GM12891 (cell line): ENCODE data around the gene KCNQ5.

Experiments
- DNase-seq: peaks from one replicate; pipeline ENCODE4 v3.0.0; 2011; ENCODE audit warnings: low spot score; ENCODE audit not compliant: insufficient read length
- FAIRE-seq: peaks from 2 replicates; lab custom pipeline; 2011; peaks lifted over from hg19 to GRCh38; lab: Jason Lieb, UNC
- PAX5 ChIP-seq: IDR thresholded peaks from 2 replicates; pipeline ENCODE4 v1.6.1; 2011; ENCODE audit warnings: low read length, moderate library complexity, mild to moderate bottlenecking; ENCODE audit not compliant: insufficient read depth, severe bottlenecking
- POLR2A ChIP-seq: IDR thresholded peaks from 2 replicates; pipeline ENCODE4 v1.6.1; 2011; ENCODE audit warnings: low read depth, low read length, control low read depth
- POLR2AphosphoS5 ChIP-seq: IDR thresholded peaks from 2 replicates; pipeline ENCODE4 v1.6.1; 2011; ENCODE audit warnings: low read depth, low read length, control low read depth
- POU2F2 ChIP-seq: IDR thresholded peaks from 2 replicates; pipeline ENCODE4 v1.6.1; 2011; ENCODE audit warnings: low read depth, mild to moderate bottlenecking, control low read depth, low read length, moderate library complexity
- SPI1 ChIP-seq: IDR thresholded peaks from 2 replicates; pipeline ENCODE4 v1.6.1; 2011; ENCODE audit warnings: low read depth, low read length, control low read depth
- TAF1 ChIP-seq: IDR thresholded peaks from 2 replicates; pipeline ENCODE4 v1.6.1; 2011; ENCODE audit warnings: low read depth, low read length, control low read depth

Gene KCNQ5

DNA sequence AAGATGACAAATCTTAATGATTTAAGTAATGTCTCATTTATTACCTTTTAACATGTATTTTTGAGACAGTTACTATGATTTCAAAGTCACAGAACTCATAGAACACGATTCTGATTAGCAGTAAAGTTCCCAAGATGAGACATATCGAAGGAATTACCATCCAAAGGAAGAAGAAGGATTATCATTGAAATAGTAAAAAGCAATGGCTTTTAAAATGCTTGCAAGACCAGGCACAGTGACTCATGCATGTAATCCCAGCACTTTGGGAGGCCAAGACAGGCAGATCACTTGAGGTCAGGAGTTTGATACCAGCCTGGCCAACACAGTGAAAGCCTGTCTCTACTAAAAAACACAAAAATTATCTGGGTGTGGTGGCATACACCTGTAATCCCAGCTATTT is 384.3 kb downstream of the KCNQ5 start:
- DNase-seq, result no peak
- FAIRE-seq, result no peak
- TF ChIP-seq POLR2AphosphoS5 (no peak), POU2F2 (no peak), TAF1 (no peak), POLR2A (no peak), PAX5 (no peak), SPI1 (no peak)

DNA sequence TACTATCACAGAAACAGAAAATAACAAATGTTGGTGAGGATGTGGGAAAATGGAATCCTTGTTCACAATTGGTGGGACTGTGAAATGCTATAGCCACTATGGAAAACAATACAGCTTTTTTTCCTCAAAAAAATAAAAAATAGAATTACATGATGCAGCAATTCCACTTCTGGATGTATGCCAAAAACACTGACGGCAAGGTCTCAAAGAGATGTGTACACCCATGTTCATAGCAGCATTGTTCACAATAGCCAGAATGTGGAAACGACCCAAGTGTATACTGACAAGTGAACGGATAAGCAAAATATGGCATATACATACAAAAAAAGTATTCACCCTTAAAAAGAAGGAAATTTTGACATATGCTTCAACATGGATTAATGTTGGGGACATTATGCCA is 390.1 kb downstream of the KCNQ5 start:
- TF ChIP-seq SPI1, result no peak
- no peak for TF ChIP-seq POLR2A
- no peak for TF ChIP-seq POLR2AphosphoS5
- no peak for TF ChIP-seq TAF1
- TF ChIP-seq PAX5, result no peak
- TF ChIP-seq POU2F2, result no peak
- no peak for DNase-seq
- FAIRE-seq, result no peak

DNA sequence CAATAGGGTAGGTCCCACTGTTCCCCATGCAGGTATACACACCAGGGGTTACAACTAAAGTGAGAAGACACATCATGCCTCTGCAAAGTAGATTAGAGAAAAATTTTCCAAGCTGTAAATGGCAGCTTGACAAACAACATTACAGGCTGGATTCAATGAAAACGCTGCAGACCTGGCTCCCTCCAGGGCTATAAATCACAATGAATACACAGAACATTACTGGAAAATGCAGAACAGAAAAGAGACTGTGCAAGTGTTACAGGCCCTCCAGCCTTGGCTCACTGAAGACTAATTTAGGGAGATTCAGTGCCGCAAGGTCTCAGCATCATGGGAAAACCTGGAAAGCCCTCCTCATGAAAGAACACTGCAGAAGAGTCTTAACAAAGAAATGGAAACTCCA is 395.6 kb downstream of the KCNQ5 start:
- TF ChIP-seq POLR2AphosphoS5 (no peak), TAF1 (no peak)
- FAIRE-seq, result no peak
- DNase-seq, result no peak

DNA sequence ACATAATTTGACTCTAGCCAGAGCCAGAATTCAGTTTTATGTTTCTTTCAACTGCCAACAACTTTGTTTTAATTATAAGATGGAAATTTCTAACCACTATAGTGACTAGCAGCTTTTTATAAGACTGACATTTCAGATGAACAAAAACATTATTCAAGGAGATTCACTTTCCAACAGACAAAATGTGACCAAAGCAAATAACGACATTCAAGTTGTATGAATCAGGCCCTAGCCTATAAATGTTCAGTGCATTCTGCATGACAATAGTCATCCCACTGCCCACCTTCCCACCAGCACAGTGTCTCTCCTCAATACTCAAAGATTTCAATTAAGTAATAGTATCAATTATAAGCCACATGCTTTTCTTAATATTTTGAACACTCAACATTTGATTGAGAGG is 402.7 kb downstream of the KCNQ5 start:
- TF ChIP-seq POLR2AphosphoS5 (no peak), POLR2A (no peak), PAX5 (no peak), POU2F2 (no peak), TAF1 (no peak), SPI1 (no peak)
- no peak for DNase-seq
- no peak for FAIRE-seq

DNA sequence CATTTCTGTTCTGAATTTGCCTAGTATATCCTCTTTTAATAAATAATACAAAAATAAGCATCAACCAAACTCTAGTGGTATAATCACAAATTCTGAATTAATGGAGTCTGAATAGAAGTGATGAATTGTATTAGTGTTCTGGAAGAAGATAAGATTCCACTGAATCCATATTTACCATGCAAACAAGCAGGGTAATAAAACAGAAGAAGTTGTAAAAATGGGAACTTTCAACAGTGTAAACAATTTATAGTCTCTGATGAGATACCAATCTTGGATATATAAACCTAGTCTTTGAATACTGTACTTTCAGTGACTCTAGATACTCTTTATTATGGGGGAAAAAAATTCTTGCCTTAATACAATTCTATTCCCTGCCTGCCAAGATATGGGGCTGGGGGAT is 405.8 kb downstream of the KCNQ5 start:
- TF ChIP-seq POLR2A (no peak), PAX5 (no peak), POLR2AphosphoS5 (no peak), POU2F2 (no peak), TAF1 (no peak), SPI1 (no peak)
- no peak for FAIRE-seq
- no peak for DNase-seq

DNA sequence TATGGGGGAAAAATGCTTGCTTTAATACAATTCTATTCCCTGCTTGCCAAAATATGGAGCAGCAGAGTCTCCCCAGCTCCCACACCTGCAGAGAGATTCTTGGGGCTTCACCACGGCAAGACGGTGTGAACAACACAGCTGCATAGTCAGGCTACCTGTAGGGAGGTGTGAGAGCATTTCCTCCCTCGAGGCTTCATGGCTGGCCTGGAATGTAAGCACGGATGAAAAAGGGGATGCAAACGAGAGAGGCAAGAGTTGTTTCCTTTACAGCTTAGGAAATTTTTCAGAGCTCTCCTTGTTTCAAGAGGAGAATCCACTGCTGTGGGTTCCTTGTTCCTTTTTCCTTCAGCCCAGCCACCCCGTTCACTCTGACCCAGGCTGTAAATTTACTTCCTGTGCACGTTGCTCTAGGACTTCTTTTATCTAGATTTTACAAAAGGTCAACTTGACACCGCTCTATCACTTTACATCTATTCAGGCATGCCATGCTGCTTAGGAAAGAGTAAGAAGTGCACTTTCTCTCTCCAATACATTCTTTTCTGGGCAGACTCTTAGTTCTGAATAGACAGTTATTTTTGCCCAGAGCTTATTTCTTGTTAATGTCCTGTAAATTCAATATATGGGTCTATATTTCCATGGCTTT is 406.4 kb downstream of the KCNQ5 start:
- DNase-seq, result no peak
- no peak for TF ChIP-seq POU2F2
- TF ChIP-seq TAF1, result no peak
- no peak for TF ChIP-seq SPI1
- no peak for TF ChIP-seq POLR2A
- no peak for TF ChIP-seq POLR2AphosphoS5
- no peak for TF ChIP-seq PAX5
- no peak for FAIRE-seq

DNA sequence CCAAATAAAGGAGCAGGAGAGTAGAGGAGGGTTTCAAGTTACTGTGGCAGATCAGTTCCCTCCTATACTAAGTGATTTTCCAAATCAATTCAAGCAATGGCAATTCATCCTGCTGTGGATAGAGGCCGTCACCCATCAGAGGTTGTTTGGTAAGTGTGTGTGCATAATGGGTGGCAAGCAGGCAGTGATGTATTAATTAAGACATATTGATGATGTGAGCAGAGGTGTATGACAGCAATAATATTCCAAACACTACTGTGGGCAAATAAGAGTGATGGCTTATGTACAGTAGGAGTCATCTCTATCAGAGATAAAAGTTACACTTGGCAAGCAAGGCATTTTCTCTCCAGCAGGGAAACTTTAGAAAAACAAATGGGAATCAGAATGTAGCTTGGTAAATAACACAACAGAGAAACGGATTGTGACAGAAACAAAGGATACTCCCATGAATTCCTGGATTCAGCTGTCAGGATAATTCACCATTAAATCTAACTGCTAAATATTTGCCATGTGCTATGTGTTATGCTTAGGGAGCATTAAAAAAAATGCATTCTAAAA is 407.1 kb downstream of the KCNQ5 start:
- TF ChIP-seq POLR2AphosphoS5, result no peak
- no peak for TF ChIP-seq POLR2A
- no peak for TF ChIP-seq PAX5
- TF ChIP-seq POU2F2, result no peak
- TF ChIP-seq TAF1, result no peak
- no peak for TF ChIP-seq SPI1
- DNase-seq (no peak), FAIRE-seq (no peak)

DNA sequence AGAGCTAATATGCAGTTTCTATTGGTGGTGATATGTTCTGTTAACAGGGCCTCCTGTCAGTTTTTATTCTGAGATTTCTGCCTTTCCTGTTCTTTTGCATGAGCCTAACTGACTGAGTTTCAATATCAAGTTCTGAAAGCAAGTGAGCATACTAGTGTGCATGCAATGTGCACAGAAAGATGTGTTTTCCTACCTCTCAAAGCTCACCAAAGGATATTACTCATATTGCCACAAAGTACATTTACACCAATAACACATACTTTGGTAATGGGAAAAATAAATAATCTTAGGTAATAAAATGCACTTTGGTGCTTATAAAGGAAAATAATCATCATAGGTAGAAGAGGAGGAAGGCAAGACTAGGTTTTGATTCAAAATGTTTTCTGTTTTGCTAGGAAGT is 408.4 kb downstream of the KCNQ5 start:
- DNase-seq, result no peak
- TF ChIP-seq POLR2A (no peak), POLR2AphosphoS5 (no peak), TAF1 (no peak), PAX5 (no peak), POU2F2 (no peak), SPI1 (no peak)

DNA sequence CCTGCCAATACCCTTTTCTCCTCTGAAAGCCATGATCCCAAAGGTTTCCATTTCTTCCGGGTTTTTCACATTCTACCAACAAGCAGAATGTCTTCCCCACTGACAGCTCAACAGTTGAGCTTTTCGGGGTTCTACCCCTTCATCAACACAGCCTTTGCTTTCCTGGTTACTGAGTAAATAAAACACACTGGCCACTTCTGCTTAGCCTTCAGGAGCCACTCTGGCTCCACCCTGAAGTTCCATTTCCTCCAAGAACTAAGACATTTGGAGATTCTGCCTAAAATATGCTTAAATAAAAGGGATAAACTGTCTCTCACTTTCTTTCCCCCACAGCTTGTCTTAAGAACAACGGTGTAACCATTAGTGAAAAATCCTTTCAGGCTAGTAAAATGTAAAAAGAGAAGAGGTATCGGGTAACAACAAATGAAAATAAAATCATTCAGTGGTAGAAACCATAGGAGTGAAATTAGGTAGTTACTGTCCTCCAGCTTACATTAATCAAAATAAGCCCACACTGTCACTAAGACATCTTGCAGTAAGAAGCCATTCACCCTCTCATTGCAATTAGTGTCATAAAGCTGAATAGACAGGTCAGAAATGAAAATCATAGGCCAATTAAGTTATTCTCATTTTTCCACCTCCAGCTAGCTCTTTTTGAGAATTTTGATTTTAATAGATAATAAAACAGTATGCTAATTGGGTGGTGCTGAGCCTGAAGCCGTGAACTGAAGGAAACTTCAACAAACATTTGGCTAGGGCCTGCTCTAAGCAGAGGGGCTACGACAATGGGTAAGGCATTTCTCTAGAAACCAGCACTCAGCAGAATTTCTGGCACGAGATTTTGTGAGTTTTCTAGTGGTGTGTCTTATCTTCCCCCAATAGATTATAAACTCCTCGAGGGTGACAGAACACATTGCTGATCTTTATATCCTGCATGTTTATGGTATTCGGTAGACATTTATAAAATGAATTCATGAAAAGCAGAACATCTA is 409.2 kb downstream of the KCNQ5 start:
- DNase-seq (no peak), FAIRE-seq (peak; percentile 26)
- TF ChIP-seq POLR2A (no peak), PAX5 (no peak), POLR2AphosphoS5 (no peak), POU2F2 (no peak)

More for the DNA sequence above, 408.4 kb downstream of the KCNQ5 start:
- FAIRE-seq, result no peak
